GM23338 (cell line): ENCODE measurements around the gene PYDC2.

Experiments used
- EZH2 ChIP-seq: fragments of 200-600 bp; sonication (generic); IDR thresholded peaks from one replicate; pipeline ENCODE4 v1.8.0; 2017; ENCODE audit warnings: antibody characterized with exemption, mild to moderate bottlenecking, low read depth; ENCODE audit not compliant: unreplicated experiment
- POLR2AphosphoS5 ChIP-seq: IDR thresholded peaks from 2 replicates; pipeline ENCODE4 v1.6.1; 2016; ENCODE audit warnings: antibody characterized with exemption, low read depth
- STAT1 ChIP-seq: IDR thresholded peaks from one replicate; pipeline ENCODE4 v1.6.1; 2016; ENCODE audit warnings: antibody characterized with exemption; ENCODE audit not compliant: unreplicated experiment
- TF ChIP-seq, protein P1 (sequence below), 2 experiments: fragments of 200-600 bp in 1 of 2; sonication (generic) in 1 of 2; conservative IDR thresholded peaks; 2 replicates each; pipeline versions ENCODE4 v1.5.1 to v1.6.1; 2016 to 2017; ENCODE audit warnings: antibody characterized with exemption in 2 of 2, low read depth in 2 of 2, mild to moderate bottlenecking in 2 of 2, moderate library complexity in 1 of 2
- TF ChIP-seq, protein P2 (sequence below): IDR thresholded peaks from one replicate; pipeline ENCODE4 v1.6.1; 2018; ENCODE audit warnings: antibody characterized with exemption; ENCODE audit not compliant: unreplicated experiment

DNA sequence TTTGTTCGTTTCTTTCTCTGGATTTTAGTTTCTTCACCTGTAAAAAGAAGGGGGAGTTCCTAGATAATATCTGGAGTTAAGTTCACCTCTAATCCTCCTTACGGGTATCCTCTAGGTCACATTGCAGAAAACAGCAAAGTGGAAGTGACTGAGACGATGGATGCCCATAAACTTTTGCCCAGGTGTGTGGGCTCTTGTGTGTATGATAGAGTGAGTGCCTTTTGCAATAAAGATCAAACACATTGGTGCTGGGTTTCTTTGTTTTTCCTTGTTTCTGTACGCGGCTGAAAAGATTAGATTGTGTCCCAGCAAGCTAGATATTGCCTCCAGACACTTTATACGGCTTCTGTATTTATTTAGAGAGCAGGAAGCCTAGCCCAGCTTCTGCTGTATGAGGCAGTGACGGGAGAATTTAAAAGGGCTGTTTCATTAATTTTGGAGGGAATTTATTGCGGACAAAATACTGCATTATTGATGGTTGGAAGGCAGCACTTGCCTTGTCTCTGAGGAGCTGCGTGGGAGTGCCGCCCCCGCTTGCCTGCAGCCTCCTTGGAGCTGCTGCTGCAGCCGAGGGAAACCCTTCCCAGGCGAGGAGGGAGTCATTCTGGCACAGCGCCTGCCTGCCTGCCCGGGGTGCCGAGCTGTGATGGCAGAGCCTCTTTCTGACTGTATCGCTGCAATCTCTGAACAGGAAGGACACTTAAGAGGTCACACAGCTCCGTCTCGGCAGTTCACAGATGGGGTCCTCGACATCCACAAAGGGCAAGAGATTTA is 38.5 kb downstream of the PYDC2 start:
- TF ChIP-seq, protein P1, sequence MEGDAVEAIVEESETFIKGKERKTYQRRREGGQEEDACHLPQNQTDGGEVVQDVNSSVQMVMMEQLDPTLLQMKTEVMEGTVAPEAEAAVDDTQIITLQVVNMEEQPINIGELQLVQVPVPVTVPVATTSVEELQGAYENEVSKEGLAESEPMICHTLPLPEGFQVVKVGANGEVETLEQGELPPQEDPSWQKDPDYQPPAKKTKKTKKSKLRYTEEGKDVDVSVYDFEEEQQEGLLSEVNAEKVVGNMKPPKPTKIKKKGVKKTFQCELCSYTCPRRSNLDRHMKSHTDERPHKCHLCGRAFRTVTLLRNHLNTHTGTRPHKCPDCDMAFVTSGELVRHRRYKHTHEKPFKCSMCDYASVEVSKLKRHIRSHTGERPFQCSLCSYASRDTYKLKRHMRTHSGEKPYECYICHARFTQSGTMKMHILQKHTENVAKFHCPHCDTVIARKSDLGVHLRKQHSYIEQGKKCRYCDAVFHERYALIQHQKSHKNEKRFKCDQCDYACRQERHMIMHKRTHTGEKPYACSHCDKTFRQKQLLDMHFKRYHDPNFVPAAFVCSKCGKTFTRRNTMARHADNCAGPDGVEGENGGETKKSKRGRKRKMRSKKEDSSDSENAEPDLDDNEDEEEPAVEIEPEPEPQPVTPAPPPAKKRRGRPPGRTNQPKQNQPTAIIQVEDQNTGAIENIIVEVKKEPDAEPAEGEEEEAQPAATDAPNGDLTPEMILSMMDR (conservative IDR thresholded peaks at IDR 0.05; ENCODE audit: low read depth in 2 of 2): no peak
- no peak for TF ChIP-seq STAT1
- no peak for TF ChIP-seq EZH2
- TF ChIP-seq POLR2AphosphoS5: no peak
- TF ChIP-seq, protein P2, sequence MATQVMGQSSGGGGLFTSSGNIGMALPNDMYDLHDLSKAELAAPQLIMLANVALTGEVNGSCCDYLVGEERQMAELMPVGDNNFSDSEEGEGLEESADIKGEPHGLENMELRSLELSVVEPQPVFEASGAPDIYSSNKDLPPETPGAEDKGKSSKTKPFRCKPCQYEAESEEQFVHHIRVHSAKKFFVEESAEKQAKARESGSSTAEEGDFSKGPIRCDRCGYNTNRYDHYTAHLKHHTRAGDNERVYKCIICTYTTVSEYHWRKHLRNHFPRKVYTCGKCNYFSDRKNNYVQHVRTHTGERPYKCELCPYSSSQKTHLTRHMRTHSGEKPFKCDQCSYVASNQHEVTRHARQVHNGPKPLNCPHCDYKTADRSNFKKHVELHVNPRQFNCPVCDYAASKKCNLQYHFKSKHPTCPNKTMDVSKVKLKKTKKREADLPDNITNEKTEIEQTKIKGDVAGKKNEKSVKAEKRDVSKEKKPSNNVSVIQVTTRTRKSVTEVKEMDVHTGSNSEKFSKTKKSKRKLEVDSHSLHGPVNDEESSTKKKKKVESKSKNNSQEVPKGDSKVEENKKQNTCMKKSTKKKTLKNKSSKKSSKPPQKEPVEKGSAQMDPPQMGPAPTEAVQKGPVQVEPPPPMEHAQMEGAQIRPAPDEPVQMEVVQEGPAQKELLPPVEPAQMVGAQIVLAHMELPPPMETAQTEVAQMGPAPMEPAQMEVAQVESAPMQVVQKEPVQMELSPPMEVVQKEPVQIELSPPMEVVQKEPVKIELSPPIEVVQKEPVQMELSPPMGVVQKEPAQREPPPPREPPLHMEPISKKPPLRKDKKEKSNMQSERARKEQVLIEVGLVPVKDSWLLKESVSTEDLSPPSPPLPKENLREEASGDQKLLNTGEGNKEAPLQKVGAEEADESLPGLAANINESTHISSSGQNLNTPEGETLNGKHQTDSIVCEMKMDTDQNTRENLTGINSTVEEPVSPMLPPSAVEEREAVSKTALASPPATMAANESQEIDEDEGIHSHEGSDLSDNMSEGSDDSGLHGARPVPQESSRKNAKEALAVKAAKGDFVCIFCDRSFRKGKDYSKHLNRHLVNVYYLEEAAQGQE: no peak
